ENCODE results near the gene KATNAL1. TPM values are rescaled to one million over a fixed set of nuclear protein-coding genes. Genes with fewer than 3 reads are reported as not detected.
"Not testable (repeated sequence)": the region's sequence is repeated elsewhere in the genome, so short reads cannot be mapped to it uniquely, and the experiment has no call there.

KATNAL1 gene
- total RNA-seq, 2 donors from 2014 or later = 12.8 to 16.4 TPM

DNA sequence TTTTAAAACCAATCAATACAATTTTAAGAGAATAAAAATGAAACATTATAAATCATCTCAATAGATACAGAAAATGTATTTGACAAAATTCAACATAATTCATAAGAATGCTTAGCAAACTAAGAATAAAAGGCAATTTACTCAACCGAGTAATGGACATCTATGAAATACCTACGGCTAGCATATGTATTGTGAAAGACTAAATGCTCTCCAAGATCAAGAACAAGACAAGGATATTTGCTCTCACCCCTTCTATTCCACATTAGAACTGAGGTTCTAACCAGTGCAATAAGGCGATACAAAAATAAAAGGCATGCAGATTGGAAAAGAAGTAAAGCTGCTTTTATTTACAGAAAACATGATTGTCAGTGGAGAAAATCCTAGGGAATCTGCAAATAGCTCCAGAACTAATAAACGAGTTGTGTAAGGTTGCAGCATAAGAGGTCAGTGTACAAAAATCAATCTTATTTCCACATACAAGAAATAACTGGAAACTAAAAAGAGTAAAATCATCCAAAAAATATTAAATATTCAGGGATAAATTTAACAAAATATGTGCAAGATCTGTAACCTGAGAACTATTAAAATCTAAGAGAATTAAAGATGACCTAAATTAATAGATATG lies 16.4 kb downstream of the KATNAL1 start:
- no peak for DNase-seq (ENCODE audit: low spot score)
- TF ChIP-seq POLR2A (IDR thresholded peaks at IDR 0.05) = no peak
- no peak for TF ChIP-seq POLR2AphosphoS5 (IDR thresholded peaks at IDR 0.05)
- TF ChIP-seq, protein P1, sequence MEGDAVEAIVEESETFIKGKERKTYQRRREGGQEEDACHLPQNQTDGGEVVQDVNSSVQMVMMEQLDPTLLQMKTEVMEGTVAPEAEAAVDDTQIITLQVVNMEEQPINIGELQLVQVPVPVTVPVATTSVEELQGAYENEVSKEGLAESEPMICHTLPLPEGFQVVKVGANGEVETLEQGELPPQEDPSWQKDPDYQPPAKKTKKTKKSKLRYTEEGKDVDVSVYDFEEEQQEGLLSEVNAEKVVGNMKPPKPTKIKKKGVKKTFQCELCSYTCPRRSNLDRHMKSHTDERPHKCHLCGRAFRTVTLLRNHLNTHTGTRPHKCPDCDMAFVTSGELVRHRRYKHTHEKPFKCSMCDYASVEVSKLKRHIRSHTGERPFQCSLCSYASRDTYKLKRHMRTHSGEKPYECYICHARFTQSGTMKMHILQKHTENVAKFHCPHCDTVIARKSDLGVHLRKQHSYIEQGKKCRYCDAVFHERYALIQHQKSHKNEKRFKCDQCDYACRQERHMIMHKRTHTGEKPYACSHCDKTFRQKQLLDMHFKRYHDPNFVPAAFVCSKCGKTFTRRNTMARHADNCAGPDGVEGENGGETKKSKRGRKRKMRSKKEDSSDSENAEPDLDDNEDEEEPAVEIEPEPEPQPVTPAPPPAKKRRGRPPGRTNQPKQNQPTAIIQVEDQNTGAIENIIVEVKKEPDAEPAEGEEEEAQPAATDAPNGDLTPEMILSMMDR (IDR thresholded peaks at IDR 0.05) = no peak
- Histone ChIP-seq H3K4me3 (no peak overlapping the region), H3K4me1 (replicated peaks) (no peaks in the 10 kb centered on the region), H3K27ac (no peak overlapping the region), H3K27me3 (replicated peaks; ENCODE audit: insufficient read depth) (no peaks in the 10 kb centered on the region), H3K9me3 (no peaks in the 10 kb centered on the region), H3K36me3 (no peaks in the 10 kb centered on the region)
- intact Hi-C loops (cut with DNase I) = no loop called here
- 87% methylated on average over 4 of the region's 4 CpGs for WGBS

- TF ChIP-seq POLR2AphosphoS5 (IDR thresholded peaks at IDR 0.05) (no peak), POLR2A (IDR thresholded peaks at IDR 0.05) (no peak)
- TF ChIP-seq, protein P1 (IDR thresholded peaks at IDR 0.05) = no peak
- intact Hi-C loops (cut with DNase I) = no loop called here
- no peak for DNase-seq (ENCODE audit: low spot score)
- Histone ChIP-seq H3K36me3 (no peaks in the 10 kb centered on the region), H3K4me1 (replicated peaks) (no peaks in the 10 kb centered on the region), H3K27me3 (replicated peaks; ENCODE audit: insufficient read depth) (no peaks in the 10 kb centered on the region), H3K4me3 (no peak overlapping the region), H3K9me3 (no peaks in the 10 kb centered on the region), H3K27ac (no peak overlapping the region)
Measured at GRCh38 chr13:30289533-30289932, 17.8 kb downstream of the KATNAL1 start.

DNA sequence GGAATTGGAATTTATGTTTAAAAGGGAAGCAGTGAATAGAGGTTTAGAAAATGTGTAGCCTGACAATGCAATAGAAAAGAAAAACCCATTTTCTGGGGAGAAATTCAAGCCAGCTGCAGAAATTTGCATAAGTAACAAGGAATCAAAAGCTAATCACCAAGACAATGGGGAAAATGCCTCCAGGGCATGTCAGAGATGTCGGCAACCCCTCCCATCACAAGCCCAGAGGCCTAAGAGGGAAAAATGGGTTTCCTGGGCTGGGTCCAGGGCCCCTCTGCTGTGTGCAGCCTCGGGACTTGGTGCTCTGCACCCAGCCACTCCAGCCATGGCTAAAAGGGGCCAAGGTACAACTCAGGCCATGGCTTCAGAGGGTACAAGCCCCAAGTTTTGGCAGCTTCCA lies 21.3 kb downstream of the KATNAL1 start:
- not testable (repeated sequence) for H3K9me3 ChIP-seq

DNA sequence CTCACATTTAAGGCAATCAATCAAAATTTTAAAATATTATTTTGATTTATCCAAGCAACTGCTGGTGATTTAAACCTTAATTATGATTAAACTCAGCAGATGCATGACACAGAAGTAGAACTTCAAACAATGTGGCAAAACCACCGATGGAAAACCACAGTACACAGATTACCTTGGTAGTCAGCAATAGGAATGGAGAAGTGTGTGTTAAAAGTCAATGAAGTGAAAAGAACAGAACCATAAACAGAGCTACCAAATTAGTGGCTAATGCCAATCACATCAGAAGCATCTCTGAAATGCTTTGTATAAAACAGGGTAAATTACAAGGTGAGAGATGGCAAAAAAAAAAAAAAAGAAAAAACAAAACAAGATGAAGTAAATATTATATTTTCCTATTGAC lies 31.2 kb downstream of the KATNAL1 start:
- H3K4me1 ChIP-seq (replicated peaks) = no peaks in the 10 kb centered on the region
- TF ChIP-seq POLR2AphosphoS5 (IDR thresholded peaks at IDR 0.05) = no peak
- no peak for TF ChIP-seq POLR2A (IDR thresholded peaks at IDR 0.05)
- TF ChIP-seq, protein P1 (IDR thresholded peaks at IDR 0.05) = no peak
- intact Hi-C loops (cut with DNase I) = no loop called here
- no peak overlapping the region for H3K27ac ChIP-seq
- H3K9me3 ChIP-seq = no peaks in the 10 kb centered on the region
- no peak overlapping the region for H3K4me3 ChIP-seq
- no peaks in the 10 kb centered on the region for H3K27me3 ChIP-seq (replicated peaks; ENCODE audit: insufficient read depth)
- no peak for DNase-seq (ENCODE audit: low spot score)
- H3K36me3 ChIP-seq = no peaks in the 10 kb centered on the region
- WGBS = 52% methylated on average over 1 of the region's 1 CpG

More for the DNA sequence above, 21.3 kb downstream of the KATNAL1 start:
- 72% methylated on average over 2 of the region's 2 CpGs for WGBS
- H3K27me3 ChIP-seq (replicated peaks; ENCODE audit: insufficient read depth); H3K36me3 ChIP-seq; H3K4me1 ChIP-seq (replicated peaks); H3K27ac ChIP-seq; intact Hi-C loops (cut with DNase I); H3K4me3 ChIP-seq; DNase-seq (ENCODE audit: low spot score): not testable (repeated sequence)

DNA sequence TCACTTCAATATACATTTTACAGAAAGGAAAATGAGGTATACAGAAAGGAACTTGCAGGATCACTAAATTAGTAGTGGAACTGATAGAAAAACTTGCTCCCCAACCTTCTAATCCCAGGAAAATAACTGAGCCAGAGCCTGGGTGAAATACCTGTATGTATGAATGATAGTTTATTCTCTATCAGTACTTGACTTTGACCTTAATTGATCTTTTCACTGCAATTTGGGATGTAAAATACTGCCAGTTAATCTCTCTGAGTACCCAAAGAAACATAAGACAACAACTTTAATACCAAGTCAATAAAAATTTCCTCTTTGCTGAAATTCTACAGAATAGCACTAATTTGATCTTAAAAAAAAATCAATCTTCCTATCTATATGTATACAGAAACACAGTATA lies 33.3 kb downstream of the KATNAL1 start:
- Histone ChIP-seq H3K9me3 (no peaks in the 10 kb centered on the region), H3K27ac (no peak overlapping the region), H3K36me3 (no peaks in the 10 kb centered on the region), H3K27me3 (replicated peaks; ENCODE audit: insufficient read depth) (no peaks in the 10 kb centered on the region), H3K4me3 (no peak overlapping the region), H3K4me1 (replicated peaks) (no peaks in the 10 kb centered on the region)
- intact Hi-C loops (cut with DNase I) = no loop called here
- DNase-seq (ENCODE audit: low spot score) = no peak
- TF ChIP-seq POLR2AphosphoS5 (IDR thresholded peaks at IDR 0.05) (no peak), POLR2A (IDR thresholded peaks at IDR 0.05) (no peak)
- TF ChIP-seq, protein P1 (IDR thresholded peaks at IDR 0.05) = no peak

DNA sequence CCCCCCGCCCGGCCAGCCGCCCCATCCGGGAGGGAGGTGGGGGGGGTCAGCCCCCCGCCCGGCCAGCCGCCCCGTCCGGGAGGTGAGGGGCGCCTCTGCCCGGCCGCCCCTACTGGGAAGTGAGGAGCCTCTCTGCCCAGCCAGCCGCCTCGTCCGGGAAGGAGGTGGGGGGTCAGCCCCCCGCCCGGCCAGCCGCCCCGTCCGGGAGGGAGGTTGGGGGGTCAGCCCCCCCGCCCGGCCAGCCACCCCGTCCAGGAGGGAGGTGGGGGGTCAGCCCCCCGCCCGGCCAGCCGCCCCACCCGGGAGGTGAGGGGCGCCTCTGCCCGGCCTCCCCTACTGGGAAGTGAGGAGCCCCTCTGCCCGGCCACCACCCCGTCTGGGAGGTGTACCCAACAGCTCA lies 37.3 kb downstream of the KATNAL1 start:
- H3K4me3 ChIP-seq; H3K27me3 ChIP-seq (replicated peaks; ENCODE audit: insufficient read depth); H3K36me3 ChIP-seq; H3K9me3 ChIP-seq; intact Hi-C loops (cut with DNase I); H3K27ac ChIP-seq; DNase-seq (ENCODE audit: low spot score); H3K4me1 ChIP-seq (replicated peaks): not testable (repeated sequence)
- 94% methylated on average over 8 of the region's 31 CpGs for WGBS

All from prostate gland (tissue), 2 donors.